ENCODE measurements around the gene PLXNA1.

Gene PLXNA1

GRCh38 chr3:127002195-127003174 is 19.6 kb downstream of the PLXNA1 start:
- DNase-seq (ENCODE audit: low spot score), result no peak

- DNase-seq (ENCODE audit: low spot score), result no peak
Observed at GRCh38 chr3:127003175-127003555, 20.2 kb downstream of the PLXNA1 start.

- DNase-seq (ENCODE audit: low spot score), result no peak
Observed at GRCh38 chr3:127003601-127004280, 20.8 kb downstream of the PLXNA1 start.

GRCh38 chr3:127004641-127005397 is 21.9 kb downstream of the PLXNA1 start:
- DNase-seq (ENCODE audit: low spot score), result no peak

GRCh38 chr3:127005864-127006500 is 23.1 kb downstream of the PLXNA1 start:
- no peak for DNase-seq (ENCODE audit: low spot score)

- DNase-seq (ENCODE audit: low spot score), result no peak
Observed at GRCh38 chr3:127006781-127007436, 24.0 kb downstream of the PLXNA1 start.

- no peak for DNase-seq (ENCODE audit: low spot score)
Observed at GRCh38 chr3:127008236-127008635, 25.3 kb downstream of the PLXNA1 start.

GRCh38 chr3:127009531-127009930 is 26.6 kb downstream of the PLXNA1 start:
- no peak for DNase-seq (ENCODE audit: low spot score)

GRCh38 chr3:127011270-127011992 is 28.5 kb downstream of the PLXNA1 start:
- no peak for DNase-seq (ENCODE audit: low spot score)

- no peak for DNase-seq (ENCODE audit: low spot score)
Observed at GRCh38 chr3:127012091-127012490, 29.2 kb downstream of the PLXNA1 start.

GRCh38 chr3:127013181-127013580 is 30.3 kb downstream of the PLXNA1 start:
- no peak for DNase-seq (ENCODE audit: low spot score)

GRCh38 chr3:127013758-127014535 is 31.0 kb downstream of the PLXNA1 start:
- no peak for DNase-seq (ENCODE audit: low spot score)

- no peak for DNase-seq (ENCODE audit: low spot score)
Observed at GRCh38 chr3:127014536-127015281, 31.8 kb downstream of the PLXNA1 start.

- DNase-seq (ENCODE audit: low spot score), result peak; percentile 31
Observed at GRCh38 chr3:127015282-127016042, 32.5 kb downstream of the PLXNA1 start.

GRCh38 chr3:127016043-127016343 is 33.1 kb downstream of the PLXNA1 start:
- DNase-seq (ENCODE audit: low spot score), result no peak

- no peak for DNase-seq (ENCODE audit: low spot score)
Observed at GRCh38 chr3:127016461-127016860, 33.5 kb downstream of the PLXNA1 start.

- no peak for DNase-seq (ENCODE audit: low spot score)
Observed at GRCh38 chr3:127017229-127017628, 34.3 kb downstream of the PLXNA1 start.

GRCh38 chr3:127017781-127018180 is 34.9 kb downstream of the PLXNA1 start:
- no peak for DNase-seq (ENCODE audit: low spot score)

Data from germinal center (tissue), 1 donor.